HG02943 (cell line): ENCODE data around the gene SPON2.

ENCODE experiments used
- ATAC-seq: cut with Tn5 transposase; IDR thresholded peaks from one replicate; pipeline ENCODE4 v1.9.1; 2021; ENCODE audit warnings: mild to moderate bottlenecking, low read depth, moderate library complexity; ENCODE audit not compliant: unreplicated experiment

Gene SPON2

GRCh38 chr4:1208970-1209704, 36.8 kb upstream of the SPON2 start:
- no peak for ATAC-seq

- no peak for ATAC-seq
These were observed 36.0 kb upstream of the SPON2 start for GRCh38 chr4:1208266-1208961.

GRCh38 chr4:1207603-1208265, 35.4 kb upstream of the SPON2 start:
- ATAC-seq, result no peak

GRCh38 chr4:1207157-1207470, 34.7 kb upstream of the SPON2 start:
- ATAC-seq, result no peak

GRCh38 chr4:1206299-1207156, 34.1 kb upstream of the SPON2 start:
- ATAC-seq, result no peak

- no peak for ATAC-seq
These were observed 33.4 kb upstream of the SPON2 start for GRCh38 chr4:1205586-1206298.

- no peak for ATAC-seq
These were observed 32.6 kb upstream of the SPON2 start for GRCh38 chr4:1204828-1205585.

GRCh38 chr4:1204286-1204827, 32.0 kb upstream of the SPON2 start:
- no peak for ATAC-seq

GRCh38 chr4:1203026-1203616, 30.7 kb upstream of the SPON2 start:
- ATAC-seq, result no peak

- no peak for ATAC-seq
These were observed 30.2 kb upstream of the SPON2 start for GRCh38 chr4:1202526-1203011.

- ATAC-seq, result peak; percentile 39
These were observed 29.6 kb upstream of the SPON2 start for GRCh38 chr4:1201851-1202525.

GRCh38 chr4:1200425-1201035, 28.1 kb upstream of the SPON2 start:
- ATAC-seq, result peak; percentile 2

GRCh38 chr4:1199556-1200331, 27.4 kb upstream of the SPON2 start:
- ATAC-seq, result no peak

- ATAC-seq, result no peak
These were observed 25.9 kb upstream of the SPON2 start for GRCh38 chr4:1198098-1198844.

- ATAC-seq, result no peak
These were observed 24.2 kb upstream of the SPON2 start for GRCh38 chr4:1196421-1197183.
